HG03520 (cell line): ENCODE data around the gene GABBR1.

Source experiments
- ATAC-seq: cut with Tn5 transposase; IDR thresholded peaks from one replicate; pipeline ENCODE4 v1.9.1; 2021; ENCODE audit warnings: mild to moderate bottlenecking, moderate library complexity; ENCODE audit not compliant: unreplicated experiment

The GABBR1 gene

GRCh38 chr6:29625337-29625930 lies 7.5 kb downstream of the GABBR1 start:
- ATAC-seq: no peak

- ATAC-seq: no peak
Observed at GRCh38 chr6:29624520-29624961, 8.4 kb downstream of the GABBR1 start.

- ATAC-seq: no peak
Observed at GRCh38 chr6:29620630-29621029, 12.4 kb downstream of the GABBR1 start.

GRCh38 chr6:29619578-29620160 lies 13.3 kb downstream of the GABBR1 start:
- no peak for ATAC-seq

- ATAC-seq: no peak
Observed at GRCh38 chr6:29617782-29618554, 15.0 kb downstream of the GABBR1 start.

GRCh38 chr6:29611426-29611825 lies 21.6 kb downstream of the GABBR1 start:
- ATAC-seq: no peak

GRCh38 chr6:29610540-29610939 lies 22.4 kb downstream of the GABBR1 start:
- ATAC-seq: no peak

GRCh38 chr6:29608131-29608530 lies 24.9 kb downstream of the GABBR1 start:
- no peak for ATAC-seq

- ATAC-seq: no peak
Observed at GRCh38 chr6:29603930-29604329, 29.1 kb downstream of the GABBR1 start.

GRCh38 chr6:29603456-29603855 lies 29.5 kb downstream of the GABBR1 start:
- ATAC-seq: no peak

- ATAC-seq: no peak
Observed at GRCh38 chr6:29602564-29603361, 30.2 kb downstream of the GABBR1 start.

GRCh38 chr6:29598172-29598747 lies 34.7 kb downstream of the GABBR1 start:
- ATAC-seq: no peak

GRCh38 chr6:29597184-29597583 lies 35.8 kb downstream of the GABBR1 start:
- no peak for ATAC-seq

- no peak for ATAC-seq
Observed at GRCh38 chr6:29596381-29596900, 36.5 kb downstream of the GABBR1 start.

- no peak for ATAC-seq
Observed at GRCh38 chr6:29593199-29593855, 39.7 kb downstream of the GABBR1 start.

GRCh38 chr6:29591677-29592076 lies 41.3 kb downstream of the GABBR1 start:
- no peak for ATAC-seq

- ATAC-seq: no peak
Observed at GRCh38 chr6:29590218-29590808, 42.7 kb downstream of the GABBR1 start.

- ATAC-seq: no peak
Observed at GRCh38 chr6:29589423-29590048, 43.4 kb downstream of the GABBR1 start.

GRCh38 chr6:29584821-29585220 lies 48.2 kb downstream of the GABBR1 start, which contains the start of gene OR2H2:
OR2H2 (plus strand) TSS chr6:29585121; CDS start chr6:29587945, 2,824 bp downstream.
- ATAC-seq: no peak
